Suprapubic skin (tissue), 4 donors: ENCODE data around the gene COL5A2. TPM values are rescaled to one million over a fixed set of nuclear protein-coding genes. Genes with fewer than 3 reads are reported as not detected.

Source experiments
- DNase-seq, 2 donors: peaks; one replicate each; pipeline ENCODE4 v3.0.0-alpha.2; 2019; ENCODE audit warnings: low spot score in 2 of 2
- H3K27ac ChIP-seq: fragments of 200-600 bp; sonication (generic); one replicate; pipeline ENCODE4 v1.5.1; 2019
- H3K27me3 ChIP-seq: fragments of 200-600 bp; sonication (generic); one replicate; pipeline ENCODE4 v1.5.1; 2019
- H3K36me3 ChIP-seq: fragments of 200-600 bp; sonication (generic); one replicate; pipeline ENCODE4 v1.5.1; 2019
- H3K4me1 ChIP-seq: fragments of 200-600 bp; sonication (generic); one replicate; pipeline ENCODE4 v1.5.1; 2019
- H3K4me3 ChIP-seq: fragments of 200-600 bp; sonication (generic); one replicate; pipeline ENCODE4 v1.5.1; 2019; ENCODE audit warnings: mild to moderate bottlenecking
- H3K9me3 ChIP-seq: fragments of 200-600 bp; sonication (generic); one replicate; pipeline ENCODE4 v1.5.1; 2019
- CTCF ChIP-seq, 2 donors: fragments of 200-600 bp in 1 of 2; fragments of 450-650 bp in 1 of 2; sonication (generic) in 1 of 2; IDR thresholded peaks; one replicate each; pipeline ENCODE4 v1.5.1; 2016 to 2019; ENCODE audit warnings: antibody characterized with exemption in 2 of 2, mild to moderate bottlenecking in 1 of 2, moderate library complexity in 1 of 2
- EP300 ChIP-seq: sonication (generic); formaldehyde crosslinking; IDR thresholded peaks from one replicate; pipeline ENCODE4 v1.6.1; 2017; ENCODE audit warnings: antibody characterized with exemption
- POLR2A ChIP-seq, 2 donors: fragments of 450-650 bp; IDR thresholded peaks; one replicate each; pipeline ENCODE4 v1.6.1; 2017; ENCODE audit warnings: antibody characterized with exemption in 2 of 2, mild to moderate bottlenecking in 2 of 2, moderate library complexity in 2 of 2
- POLR2AphosphoS5 ChIP-seq, 3 donors: sonication (generic); formaldehyde crosslinking; IDR thresholded peaks; one replicate each; pipeline ENCODE4 v1.6.1; 2017; ENCODE audit warnings: antibody characterized with exemption in 3 of 3
- WGBS: methylation state at CpG from one replicate; pipeline ENCODE4 v1.1.5; 2018; 5-methylcytosine and 5-hydroxymethylcytosine counted together
- total RNA-seq, 4 donors: library from RNA; depleted of rRNA; stranded (reverse); fragments of >200 nt; gene quantifications; one replicate each; pipeline ENCODE4 v1.1.0, GENCODE V29; 2016

COL5A2 gene
- total RNA-seq, 4 donors from 2014 or later: 14.1 to 17.6 (median 16.3) TPM

- 79% methylated on average over 3 of the region's 3 CpGs for WGBS
- no peak for DNase-seq
- Histone ChIP-seq H3K36me3 (peaks cover 35% of the 10 kb centered on the region), H3K27ac (no peak overlapping the region), H3K27me3 (no peaks in the 10 kb centered on the region), H3K9me3 (no peaks in the 10 kb centered on the region), H3K4me1 (no peaks in the 10 kb centered on the region), H3K4me3 (no peak overlapping the region)
- TF ChIP-seq CTCF (IDR thresholded peaks at IDR 0.05) (no peak), POLR2AphosphoS5 (IDR thresholded peaks at IDR 0.05) (no peak), POLR2A (IDR thresholded peaks at IDR 0.05) (no peak), EP300 (no peak)
Measured at GRCh38 chr2:189048189-189048588, 131.4 kb downstream of the COL5A2 start.

- TF ChIP-seq CTCF (IDR thresholded peaks at IDR 0.05): no peak
- TF ChIP-seq POLR2AphosphoS5 (IDR thresholded peaks at IDR 0.05): no peak
- no peak for DNase-seq
- H3K4me1 ChIP-seq: no peaks in the 10 kb centered on the region
- H3K36me3 ChIP-seq: peaks cover 32% of the 10 kb centered on the region
- no peaks in the 10 kb centered on the region for H3K9me3 ChIP-seq
- no peak overlapping the region for H3K27ac ChIP-seq
- WGBS: 89% methylated on average over 4 of the region's 4 CpGs
- no peaks in the 10 kb centered on the region for H3K27me3 ChIP-seq
- H3K4me3 ChIP-seq: no peak overlapping the region
Measured at GRCh38 chr2:189047171-189047888, 132.2 kb downstream of the COL5A2 start.

GRCh38 chr2:189046320-189046719, 133.2 kb downstream of the COL5A2 start:
- peaks cover 30% of the 10 kb centered on the region for H3K36me3 ChIP-seq
- no peaks in the 10 kb centered on the region for H3K4me1 ChIP-seq
- WGBS: 56% methylated on average over 2 of the region's 2 CpGs
- no peaks in the 10 kb centered on the region for H3K27me3 ChIP-seq
- H3K9me3 ChIP-seq: no peaks in the 10 kb centered on the region
- no peak for DNase-seq
- H3K27ac ChIP-seq: no peak overlapping the region
- no peak overlapping the region for H3K4me3 ChIP-seq
- TF ChIP-seq POLR2A (IDR thresholded peaks at IDR 0.05) (no peak), POLR2AphosphoS5 (IDR thresholded peaks at IDR 0.05) (no peak), EP300 (no peak), CTCF (IDR thresholded peaks at IDR 0.05) (no peak)

GRCh38 chr2:189045836-189046235, 133.7 kb downstream of the COL5A2 start:
- H3K4me3 ChIP-seq: no peak overlapping the region
- H3K4me1 ChIP-seq: no peaks in the 10 kb centered on the region
- TF ChIP-seq EP300: no peak
- TF ChIP-seq CTCF (IDR thresholded peaks at IDR 0.05): no peak
- no peak for TF ChIP-seq POLR2AphosphoS5 (IDR thresholded peaks at IDR 0.05)
- no peak for TF ChIP-seq POLR2A (IDR thresholded peaks at IDR 0.05)
- DNase-seq: no peak
- no peaks in the 10 kb centered on the region for H3K27me3 ChIP-seq
- H3K36me3 ChIP-seq: peaks cover 29% of the 10 kb centered on the region
- 96% methylated on average over 3 of the region's 3 CpGs for WGBS
- H3K9me3 ChIP-seq: no peaks in the 10 kb centered on the region
- H3K27ac ChIP-seq: no peak overlapping the region

- no peak overlapping the region for H3K27ac ChIP-seq
- no peaks in the 10 kb centered on the region for H3K27me3 ChIP-seq
- TF ChIP-seq POLR2A (IDR thresholded peaks at IDR 0.05): no peak
- TF ChIP-seq POLR2AphosphoS5 (IDR thresholded peaks at IDR 0.05): no peak
- TF ChIP-seq EP300: no peak
- TF ChIP-seq CTCF (IDR thresholded peaks at IDR 0.05): no peak
- no peaks in the 10 kb centered on the region for H3K9me3 ChIP-seq
- H3K4me1 ChIP-seq: peaks cover 8% of the 10 kb centered on the region
- H3K4me3 ChIP-seq: no peak overlapping the region
- H3K36me3 ChIP-seq: peaks cover 57% of the 10 kb centered on the region
- 52% methylated on average over 1 of the region's 1 CpG for WGBS
- DNase-seq: no peak
Measured at GRCh38 chr2:189037518-189037917, 142.0 kb downstream of the COL5A2 start.
